Measurements from ENCODE around the gene ALX4.

- TF ChIP-seq CTCF (IDR thresholded peaks at IDR 0.05; ENCODE audit: extremely low read depth in 1 of 2, insufficient read depth in 1 of 2, low read depth in 1 of 2, low read length in 2 of 2) (no peak), POLR2A (IDR thresholded peaks at IDR 0.05; ENCODE audit: low read depth, low read length) (no peak), EZH2 (IDR thresholded peaks at IDR 0.05; ENCODE audit: borderline replicate concordance, low read depth, low read length, severe bottlenecking) (no peak), FOS (IDR thresholded peaks at IDR 0.05; ENCODE audit: borderline replicate concordance, insufficient read depth, low read length) (no peak), GATA2 (IDR thresholded peaks at IDR 0.05; ENCODE audit: insufficient read depth, insufficient read length, low read depth, low read length) (no peak), POLR2AphosphoS5 (IDR thresholded peaks at IDR 0.05; ENCODE audit: insufficient read depth, low read depth, low read length) (no peak), JUN (IDR thresholded peaks at IDR 0.05; ENCODE audit: borderline replicate concordance, insufficient read depth, insufficient read length, low read depth) (no peak)
- TF ChIP-seq, protein P1, sequence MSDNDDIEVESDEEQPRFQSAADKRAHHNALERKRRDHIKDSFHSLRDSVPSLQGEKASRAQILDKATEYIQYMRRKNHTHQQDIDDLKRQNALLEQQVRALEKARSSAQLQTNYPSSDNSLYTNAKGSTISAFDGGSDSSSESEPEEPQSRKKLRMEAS (IDR thresholded peaks at IDR 0.05; ENCODE audit: insufficient read depth, insufficient read length), result no peak
Observed at GRCh38 chr11:44348721-44349120, 38.8 kb upstream of the ALX4 start.

Data from endothelial cell of umbilical vein (primary cell).